Measurements from ENCODE around the gene KLHL35.

KLHL35 gene

GRCh38 chr11:75432911-75433321 lies at the start of gene KLHL35:
Gene KLHL35, minus strand, starts transcription at chr11:75433203. Its CDS starts 2,574 bp downstream, at chr11:75430629.
- DNase-seq (ENCODE audit: low read depth): no peak
- no peak for TF ChIP-seq CTCF (conservative IDR thresholded peaks at IDR 0.05; ENCODE audit: low read depth, low read length)
- no peak within 1 kb of the TSS for H3K4me3 ChIP-seq (ENCODE audit: low read depth, low read length)

GRCh38 chr11:75481922-75482606 lies 49.1 kb upstream of the KLHL35 start:
- no peak overlapping the region for H3K4me3 ChIP-seq (ENCODE audit: low read depth, low read length)
- no peak for TF ChIP-seq CTCF (conservative IDR thresholded peaks at IDR 0.05; ENCODE audit: low read depth, low read length)
- DNase-seq (ENCODE audit: low read depth): no peak

GRCh38 chr11:75481223-75481921 lies 48.4 kb upstream of the KLHL35 start:
- DNase-seq (ENCODE audit: low read depth): no peak
- no peak for TF ChIP-seq CTCF (conservative IDR thresholded peaks at IDR 0.05; ENCODE audit: low read depth, low read length)
- no peak overlapping the region for H3K4me3 ChIP-seq (ENCODE audit: low read depth, low read length)

- no peak for DNase-seq (ENCODE audit: low read depth)
- TF ChIP-seq CTCF (conservative IDR thresholded peaks at IDR 0.05; ENCODE audit: low read depth, low read length): no peak
- no peak overlapping the region for H3K4me3 ChIP-seq (ENCODE audit: low read depth, low read length)
Observed at GRCh38 chr11:75480185-75481175, 47.5 kb upstream of the KLHL35 start.

GRCh38 chr11:75479597-75480145 lies 46.7 kb upstream of the KLHL35 start:
- DNase-seq (ENCODE audit: low read depth): no peak
- no peak for TF ChIP-seq CTCF (conservative IDR thresholded peaks at IDR 0.05; ENCODE audit: low read depth, low read length)

GRCh38 chr11:75478783-75479596 lies 46.0 kb upstream of the KLHL35 start:
- no peak for DNase-seq (ENCODE audit: low read depth)
- H3K4me3 ChIP-seq (ENCODE audit: low read depth, low read length): no peak overlapping the region
- TF ChIP-seq CTCF (conservative IDR thresholded peaks at IDR 0.05; ENCODE audit: low read depth, low read length): no peak

More at GRCh38 chr11:75479597-75480145, 46.7 kb upstream of the KLHL35 start:
- no peak overlapping the region for H3K4me3 ChIP-seq (ENCODE audit: low read depth, low read length)
